Neural cell (in vitro differentiated cells): ENCODE measurements around the gene MSMB.

Experiments used
- EP300 ChIP-seq: fragments of 450-650 bp; conservative IDR thresholded peaks from 2 replicates; pipeline ENCODE4 v1.6.1; 2014; ENCODE audit warnings: antibody characterized with exemption, mild to moderate bottlenecking, moderate library complexity; ENCODE audit not compliant: poor library complexity, severe bottlenecking
- EZH2 ChIP-seq: fragments of 200-600, 300-800 bp; shearing (Covaris generic), sonication (generic); IDR thresholded peaks from 2 replicates; pipeline ENCODE4 v1.6.1; 2014; ENCODE audit warnings: antibody characterized with exemption, low read length, borderline replicate concordance, mild to moderate bottlenecking; ENCODE audit not compliant: insufficient read depth, poor library complexity, severe bottlenecking
- POLR2AphosphoS5 ChIP-seq: IDR thresholded peaks from 2 replicates; pipeline ENCODE4 v1.6.1; 2012
- RAD21 ChIP-seq: fragments of 450-650 bp; conservative IDR thresholded peaks from 2 replicates; pipeline ENCODE4 v1.6.1; 2014; ENCODE audit warnings: antibody characterized with exemption, mild to moderate bottlenecking, moderate library complexity
- TF ChIP-seq, protein P1 (sequence below): fragments of 450-650 bp; IDR thresholded peaks from 2 replicates; pipeline ENCODE4 v1.5.1; 2014; ENCODE audit warnings: antibody characterized with exemption, mild to moderate bottlenecking, moderate library complexity; ENCODE audit not compliant: poor library complexity, severe bottlenecking

DNA sequence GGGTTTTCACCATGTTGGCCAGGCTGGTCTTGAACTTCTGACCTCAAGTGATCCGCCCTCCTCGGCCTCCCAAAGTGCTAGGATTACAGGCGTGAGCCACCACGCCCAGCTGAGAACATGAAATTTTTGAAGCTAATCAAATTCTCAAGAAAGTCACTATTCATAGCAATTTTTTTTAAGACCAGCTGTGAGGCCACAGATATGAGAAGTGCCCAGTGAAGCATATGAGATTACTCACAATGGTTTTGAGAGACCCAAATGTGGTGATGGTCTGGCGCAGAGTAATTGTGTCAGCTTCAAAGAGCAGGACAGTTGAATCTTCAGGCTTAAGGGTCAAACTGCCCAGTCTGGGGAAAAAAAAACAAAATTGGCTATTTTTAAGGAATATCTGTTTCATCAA lies 31.9 kb downstream of the MSMB start:
- TF ChIP-seq, protein P1, sequence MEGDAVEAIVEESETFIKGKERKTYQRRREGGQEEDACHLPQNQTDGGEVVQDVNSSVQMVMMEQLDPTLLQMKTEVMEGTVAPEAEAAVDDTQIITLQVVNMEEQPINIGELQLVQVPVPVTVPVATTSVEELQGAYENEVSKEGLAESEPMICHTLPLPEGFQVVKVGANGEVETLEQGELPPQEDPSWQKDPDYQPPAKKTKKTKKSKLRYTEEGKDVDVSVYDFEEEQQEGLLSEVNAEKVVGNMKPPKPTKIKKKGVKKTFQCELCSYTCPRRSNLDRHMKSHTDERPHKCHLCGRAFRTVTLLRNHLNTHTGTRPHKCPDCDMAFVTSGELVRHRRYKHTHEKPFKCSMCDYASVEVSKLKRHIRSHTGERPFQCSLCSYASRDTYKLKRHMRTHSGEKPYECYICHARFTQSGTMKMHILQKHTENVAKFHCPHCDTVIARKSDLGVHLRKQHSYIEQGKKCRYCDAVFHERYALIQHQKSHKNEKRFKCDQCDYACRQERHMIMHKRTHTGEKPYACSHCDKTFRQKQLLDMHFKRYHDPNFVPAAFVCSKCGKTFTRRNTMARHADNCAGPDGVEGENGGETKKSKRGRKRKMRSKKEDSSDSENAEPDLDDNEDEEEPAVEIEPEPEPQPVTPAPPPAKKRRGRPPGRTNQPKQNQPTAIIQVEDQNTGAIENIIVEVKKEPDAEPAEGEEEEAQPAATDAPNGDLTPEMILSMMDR: no peak
- no peak for TF ChIP-seq POLR2AphosphoS5
- TF ChIP-seq EZH2: no peak
- no peak for TF ChIP-seq EP300
- TF ChIP-seq RAD21: no peak
